Fibroblast of skin of right quadriceps (primary cell): ENCODE data around the gene RBPJL.

Source experiments
- DNase-seq: peaks from one replicate; pipeline ENCODE4 v3.0.0-alpha.2; 2013

The RBPJL gene

DNA sequence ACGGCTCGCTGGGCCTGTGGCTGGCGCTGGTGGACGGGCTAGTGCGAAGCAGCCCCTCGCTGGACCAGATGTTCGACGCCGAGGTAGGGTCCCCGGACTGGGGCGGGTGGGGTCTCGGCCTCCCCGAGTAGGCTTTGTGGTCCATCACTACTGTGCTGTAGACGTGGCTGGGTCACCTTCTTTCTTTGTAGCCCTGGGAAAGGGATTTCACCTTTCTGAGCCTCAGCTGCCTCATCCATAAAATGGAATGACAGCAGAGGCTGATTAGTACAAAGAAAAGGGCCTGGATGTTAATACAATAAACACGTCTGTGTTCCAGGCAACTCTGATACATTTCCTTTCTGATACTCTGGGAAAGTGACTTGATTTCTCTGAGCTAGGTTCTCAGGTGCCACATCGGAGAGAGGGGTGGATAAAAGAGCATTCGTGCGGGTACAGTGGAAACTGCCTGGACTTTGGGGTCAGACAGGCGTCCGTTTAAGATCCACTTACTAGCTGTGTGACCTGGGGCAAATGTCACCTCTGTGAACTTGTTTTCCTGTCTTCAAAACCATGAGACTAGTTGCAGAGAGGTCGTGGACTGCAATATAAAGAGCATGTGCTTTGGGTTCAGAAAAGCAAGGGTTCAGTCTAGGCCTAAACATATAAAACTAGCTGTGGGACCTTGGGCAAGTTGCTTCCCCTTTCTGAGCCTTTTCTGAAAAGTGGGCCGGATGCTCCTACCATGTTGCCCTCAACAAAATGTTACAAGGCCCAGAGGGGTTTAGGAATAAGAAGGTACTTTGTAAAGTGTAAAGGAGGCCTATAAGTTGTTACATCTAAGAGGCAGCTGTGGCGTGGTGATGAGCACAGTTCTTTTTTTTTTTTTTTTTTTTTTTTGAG lies 57.2 kb downstream of the RBPJL start:
- DNase-seq, result no peak

DNA sequence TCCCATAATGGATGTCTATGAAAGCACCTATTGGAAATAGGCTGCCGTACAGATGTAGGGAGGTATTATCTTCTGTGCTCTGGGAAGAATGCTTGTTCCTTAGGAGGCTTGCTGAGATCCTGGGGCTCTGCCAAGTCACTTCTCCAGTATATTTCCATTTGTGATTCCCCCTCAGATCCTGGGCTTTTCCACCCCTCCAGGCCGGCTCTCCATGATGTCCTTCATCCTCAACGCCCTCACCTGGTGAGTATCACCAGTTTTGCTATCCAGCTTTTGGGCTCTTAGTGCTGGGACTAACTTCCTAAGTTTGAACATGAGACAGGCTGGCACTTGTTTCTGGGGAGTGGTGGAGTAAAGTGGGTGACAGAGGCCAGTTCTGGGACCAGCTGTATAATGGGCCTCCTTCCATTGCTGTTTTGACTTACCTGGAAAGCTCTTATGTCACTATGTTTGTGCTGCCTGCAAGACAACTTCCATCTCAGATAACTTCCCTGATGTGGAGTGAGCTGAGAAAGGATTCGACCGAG lies 58.9 kb downstream of the RBPJL start:
- DNase-seq, result no peak

DNA sequence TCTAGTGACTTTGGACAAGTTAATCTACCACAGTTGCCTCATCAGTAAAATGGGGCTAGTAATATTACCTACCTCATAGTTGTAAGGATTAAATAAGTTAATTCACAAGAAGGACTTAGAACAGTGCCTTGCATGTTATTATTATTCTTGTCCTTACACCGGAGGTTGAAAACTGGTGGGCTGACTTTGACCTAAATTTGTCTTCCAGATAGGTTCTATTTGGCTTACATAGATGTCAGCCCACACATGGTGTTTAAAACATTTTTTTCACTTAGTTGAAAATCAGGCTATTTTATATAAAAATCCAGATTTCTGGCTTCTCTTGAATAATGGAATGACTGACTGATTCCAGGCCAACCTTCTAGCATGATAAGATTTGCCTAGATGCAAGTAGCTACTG lies 59.6 kb downstream of the RBPJL start:
- no peak for DNase-seq

DNA sequence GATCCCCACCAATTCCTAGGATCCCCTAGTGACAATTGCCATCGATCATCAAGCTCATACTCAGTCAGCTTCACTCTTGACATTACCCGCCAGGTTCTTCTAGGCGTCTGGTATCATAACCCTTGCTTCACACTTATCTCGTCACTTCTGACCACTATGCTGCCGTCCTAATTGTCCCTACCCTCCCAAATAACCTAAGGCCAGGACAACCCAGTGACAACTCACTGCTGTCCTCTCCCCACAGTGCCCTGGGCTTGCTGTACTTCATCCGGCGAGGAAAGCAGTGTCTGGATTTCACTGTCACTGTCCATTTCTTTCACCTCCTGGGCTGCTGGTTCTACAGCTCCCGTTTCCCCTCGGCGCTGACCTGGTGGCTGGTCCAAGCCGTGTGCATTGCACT lies 60.0 kb downstream of the RBPJL start:
- no peak for DNase-seq

DNA sequence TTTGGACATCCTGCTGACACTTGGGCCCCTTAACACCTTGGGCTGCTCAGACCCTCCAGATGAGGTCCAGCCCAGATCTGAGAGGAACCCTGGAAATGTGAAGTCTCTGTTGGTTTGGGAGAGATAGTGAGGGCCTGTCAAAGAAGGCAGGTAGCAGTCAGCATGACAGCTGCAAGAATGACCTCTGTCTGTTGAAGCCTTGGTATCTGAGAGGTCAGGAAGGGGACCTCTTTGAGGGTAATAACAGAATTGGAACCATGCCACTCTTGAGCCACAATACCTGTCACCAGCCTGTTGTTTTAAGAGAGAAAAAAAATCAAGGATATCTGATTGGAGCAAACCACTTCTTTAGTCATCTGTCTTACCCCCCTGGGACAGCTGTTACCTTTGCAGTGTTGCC lies 60.5 kb downstream of the RBPJL start:
- no peak for DNase-seq
